ENCODE data around the gene SPAG4.

DNA sequence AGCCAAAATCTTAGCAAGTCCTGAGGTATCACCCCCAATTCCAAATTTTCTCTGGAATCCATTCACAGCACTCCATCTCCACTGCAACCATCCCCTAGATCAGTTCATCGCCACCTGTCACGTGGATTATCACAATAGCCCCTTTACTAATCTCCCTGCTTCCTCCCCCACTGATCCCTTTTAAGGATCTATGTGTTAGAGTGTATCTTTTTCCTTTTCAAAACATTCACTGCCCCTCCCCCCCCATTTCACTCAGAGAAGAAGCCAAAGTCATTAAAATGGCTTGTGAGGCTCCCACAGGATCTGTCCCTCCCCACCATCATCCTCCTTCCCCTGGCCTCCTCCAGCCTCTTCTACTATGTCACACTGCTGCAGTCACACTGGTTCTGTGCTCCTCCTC, 18.4 kb upstream of the SPAG4 start:
- TF ChIP-seq, protein P1, sequence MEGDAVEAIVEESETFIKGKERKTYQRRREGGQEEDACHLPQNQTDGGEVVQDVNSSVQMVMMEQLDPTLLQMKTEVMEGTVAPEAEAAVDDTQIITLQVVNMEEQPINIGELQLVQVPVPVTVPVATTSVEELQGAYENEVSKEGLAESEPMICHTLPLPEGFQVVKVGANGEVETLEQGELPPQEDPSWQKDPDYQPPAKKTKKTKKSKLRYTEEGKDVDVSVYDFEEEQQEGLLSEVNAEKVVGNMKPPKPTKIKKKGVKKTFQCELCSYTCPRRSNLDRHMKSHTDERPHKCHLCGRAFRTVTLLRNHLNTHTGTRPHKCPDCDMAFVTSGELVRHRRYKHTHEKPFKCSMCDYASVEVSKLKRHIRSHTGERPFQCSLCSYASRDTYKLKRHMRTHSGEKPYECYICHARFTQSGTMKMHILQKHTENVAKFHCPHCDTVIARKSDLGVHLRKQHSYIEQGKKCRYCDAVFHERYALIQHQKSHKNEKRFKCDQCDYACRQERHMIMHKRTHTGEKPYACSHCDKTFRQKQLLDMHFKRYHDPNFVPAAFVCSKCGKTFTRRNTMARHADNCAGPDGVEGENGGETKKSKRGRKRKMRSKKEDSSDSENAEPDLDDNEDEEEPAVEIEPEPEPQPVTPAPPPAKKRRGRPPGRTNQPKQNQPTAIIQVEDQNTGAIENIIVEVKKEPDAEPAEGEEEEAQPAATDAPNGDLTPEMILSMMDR (tag by site-specific recombination; IDR thresholded peaks at IDR 0.05): no peak
- TF ChIP-seq, protein P2, sequence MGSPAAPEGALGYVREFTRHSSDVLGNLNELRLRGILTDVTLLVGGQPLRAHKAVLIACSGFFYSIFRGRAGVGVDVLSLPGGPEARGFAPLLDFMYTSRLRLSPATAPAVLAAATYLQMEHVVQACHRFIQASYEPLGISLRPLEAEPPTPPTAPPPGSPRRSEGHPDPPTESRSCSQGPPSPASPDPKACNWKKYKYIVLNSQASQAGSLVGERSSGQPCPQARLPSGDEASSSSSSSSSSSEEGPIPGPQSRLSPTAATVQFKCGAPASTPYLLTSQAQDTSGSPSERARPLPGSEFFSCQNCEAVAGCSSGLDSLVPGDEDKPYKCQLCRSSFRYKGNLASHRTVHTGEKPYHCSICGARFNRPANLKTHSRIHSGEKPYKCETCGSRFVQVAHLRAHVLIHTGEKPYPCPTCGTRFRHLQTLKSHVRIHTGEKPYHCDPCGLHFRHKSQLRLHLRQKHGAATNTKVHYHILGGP (tag by site-specific recombination; IDR thresholded peaks at IDR 0.05): no peak
- no peak for TF ChIP-seq ZNF776 (tag by site-specific recombination; IDR thresholded peaks at IDR 0.05; ENCODE audit: borderline replicate concordance)
- no peak for TF ChIP-seq ZNF335 (tag by site-specific recombination; conservative IDR thresholded peaks at IDR 0.05)
- TF ChIP-seq, protein P3, sequence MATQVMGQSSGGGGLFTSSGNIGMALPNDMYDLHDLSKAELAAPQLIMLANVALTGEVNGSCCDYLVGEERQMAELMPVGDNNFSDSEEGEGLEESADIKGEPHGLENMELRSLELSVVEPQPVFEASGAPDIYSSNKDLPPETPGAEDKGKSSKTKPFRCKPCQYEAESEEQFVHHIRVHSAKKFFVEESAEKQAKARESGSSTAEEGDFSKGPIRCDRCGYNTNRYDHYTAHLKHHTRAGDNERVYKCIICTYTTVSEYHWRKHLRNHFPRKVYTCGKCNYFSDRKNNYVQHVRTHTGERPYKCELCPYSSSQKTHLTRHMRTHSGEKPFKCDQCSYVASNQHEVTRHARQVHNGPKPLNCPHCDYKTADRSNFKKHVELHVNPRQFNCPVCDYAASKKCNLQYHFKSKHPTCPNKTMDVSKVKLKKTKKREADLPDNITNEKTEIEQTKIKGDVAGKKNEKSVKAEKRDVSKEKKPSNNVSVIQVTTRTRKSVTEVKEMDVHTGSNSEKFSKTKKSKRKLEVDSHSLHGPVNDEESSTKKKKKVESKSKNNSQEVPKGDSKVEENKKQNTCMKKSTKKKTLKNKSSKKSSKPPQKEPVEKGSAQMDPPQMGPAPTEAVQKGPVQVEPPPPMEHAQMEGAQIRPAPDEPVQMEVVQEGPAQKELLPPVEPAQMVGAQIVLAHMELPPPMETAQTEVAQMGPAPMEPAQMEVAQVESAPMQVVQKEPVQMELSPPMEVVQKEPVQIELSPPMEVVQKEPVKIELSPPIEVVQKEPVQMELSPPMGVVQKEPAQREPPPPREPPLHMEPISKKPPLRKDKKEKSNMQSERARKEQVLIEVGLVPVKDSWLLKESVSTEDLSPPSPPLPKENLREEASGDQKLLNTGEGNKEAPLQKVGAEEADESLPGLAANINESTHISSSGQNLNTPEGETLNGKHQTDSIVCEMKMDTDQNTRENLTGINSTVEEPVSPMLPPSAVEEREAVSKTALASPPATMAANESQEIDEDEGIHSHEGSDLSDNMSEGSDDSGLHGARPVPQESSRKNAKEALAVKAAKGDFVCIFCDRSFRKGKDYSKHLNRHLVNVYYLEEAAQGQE (tag by site-specific recombination; IDR thresholded peaks at IDR 0.05): no peak
- TF ChIP-seq, protein P4, sequence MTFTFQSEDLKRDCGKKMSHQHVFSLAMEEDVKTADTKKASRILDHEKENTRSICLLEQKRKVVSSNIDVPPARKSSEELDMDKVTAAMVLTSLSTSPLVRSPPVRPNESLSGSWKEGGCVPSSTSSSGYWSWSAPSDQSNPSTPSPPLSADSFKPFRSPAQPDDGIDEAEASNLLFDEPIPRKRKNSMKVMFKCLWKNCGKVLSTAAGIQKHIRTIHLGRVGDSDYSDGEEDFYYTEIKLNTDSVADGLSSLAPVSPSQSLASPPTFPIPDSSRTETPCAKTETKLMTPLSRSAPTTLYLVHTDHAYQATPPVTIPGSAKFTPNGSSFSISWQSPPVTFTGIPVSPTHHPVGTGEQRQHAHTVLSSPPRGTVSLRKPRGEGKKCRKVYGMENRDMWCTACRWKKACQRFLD (tag by site-specific recombination; IDR thresholded peaks at IDR 0.05): no peak
- no peak for TF ChIP-seq ZFP69B (tag by site-specific recombination; IDR thresholded peaks at IDR 0.05)
